Measurements from ENCODE around the gene RELT. TPM values are rescaled to one million over a fixed set of nuclear protein-coding genes. Genes with fewer than 3 reads are reported as not detected.
A peak's percentile ranks its signal among the peaks of the same experiment; 100 is the strongest.

Gene RELT
- total RNA-seq, 2 experiments from 2014 or later, result 26.6 to 29.6 TPM

- CTCF ChIA-PET, result no interaction called here
- ATAC-seq, result no peak
- intact Hi-C loops (cut with micrococcal nuclease), result no loop called here
These were observed 29.1 kb upstream of the RELT start for GRCh38 chr11:73347067-73347466.

GRCh38 chr11:73348838-73349237 lies 27.4 kb upstream of the RELT start:
- CTCF ChIA-PET, result interaction anchor here (0.8 to 6.5 kb wide), 9 partner anchors 11 to 314 kb away, joined by 3 to 133 read pairs (median 4); partner anchors contain the start of gene ARHGEF17
- intact Hi-C loops (cut with micrococcal nuclease), result no loop called here

More at GRCh38 chr11:73347067-73347466, 29.1 kb upstream of the RELT start:
- DNase-seq, result no peak
- no peak overlapping the region for H3K27ac Mint-ChIP-seq
- POLR2A ChIA-PET, result no interaction called here
- TF ChIP-seq CTCF (IDR thresholded peaks at IDR 0.05), result no peak
- no peak overlapping the region for H3K4me3 Mint-ChIP-seq
- no peaks in the 10 kb centered on the region for H3K9me3 Mint-ChIP-seq
- H3K4me1 Mint-ChIP-seq (ENCODE audit: low read depth), result peaks cover 2% of the 10 kb centered on the region
- H3K27me3 Mint-ChIP-seq, result no peaks in the 10 kb centered on the region
- no peaks in the 10 kb centered on the region for H3K36me3 Mint-ChIP-seq (ENCODE audit: low read depth)

GRCh38 chr11:73349633-73350032 lies 26.6 kb upstream of the RELT start:
- DNase-seq, result no peak
- TF ChIP-seq CTCF (IDR thresholded peaks at IDR 0.05), result no peak
- no peaks in the 10 kb centered on the region for H3K9me3 Mint-ChIP-seq
- ATAC-seq, result no peak
- H3K4me3 Mint-ChIP-seq, result no peak overlapping the region
- intact Hi-C loops (cut with micrococcal nuclease), result loop anchor here (5.0 kb wide), 2 partner anchors 43 to 313 kb away; no protein-coding TSS in a partner anchor
- H3K36me3 Mint-ChIP-seq (ENCODE audit: low read depth), result no peaks in the 10 kb centered on the region
- peaks cover 2% of the 10 kb centered on the region for H3K4me1 Mint-ChIP-seq (ENCODE audit: low read depth)
- ChIA-PET POLR2A (no interaction called here), CTCF (interaction anchor here (0.6 to 6.5 kb wide), 13 partner anchors 10 to 313 kb away, joined by 3 to 133 read pairs (median 11); partner anchors contain the start of gene ARHGEF17)
- H3K27me3 Mint-ChIP-seq, result no peaks in the 10 kb centered on the region
- H3K27ac Mint-ChIP-seq, result no peak overlapping the region

More at GRCh38 chr11:73348838-73349237, 27.4 kb upstream of the RELT start:
- no peak for TF ChIP-seq CTCF (IDR thresholded peaks at IDR 0.05)
- peaks cover 2% of the 10 kb centered on the region for H3K4me1 Mint-ChIP-seq (ENCODE audit: low read depth)
- POLR2A ChIA-PET, result no interaction called here
- H3K27me3 Mint-ChIP-seq, result no peaks in the 10 kb centered on the region
- ATAC-seq, result no peak
- no peaks in the 10 kb centered on the region for H3K36me3 Mint-ChIP-seq (ENCODE audit: low read depth)
- no peak for DNase-seq
- no peaks in the 10 kb centered on the region for H3K9me3 Mint-ChIP-seq
- no peak overlapping the region for H3K4me3 Mint-ChIP-seq
- no peak overlapping the region for H3K27ac Mint-ChIP-seq

GRCh38 chr11:73350908-73351636 lies 25.1 kb upstream of the RELT start:
- POLR2A ChIA-PET, result interaction anchor here (1.0 to 1.7 kb wide), 4 partner anchors 13 to 59 kb away, joined by 3 to 5 read pairs (median 4); no protein-coding TSS in a partner anchor

More at GRCh38 chr11:73350908-73351636, 25.1 kb upstream of the RELT start:
- ATAC-seq, result peak; percentile 94
- intact Hi-C loops (cut with micrococcal nuclease), result loop anchor here (5.0 kb wide), 2 partner anchors 41 to 311 kb away; no protein-coding TSS in a partner anchor
- Mint-ChIP-seq H3K9me3 (no peaks in the 10 kb centered on the region), H3K36me3 (ENCODE audit: low read depth) (no peaks in the 10 kb centered on the region), H3K27ac (peak overlapping the region; percentile 41), H3K4me1 (ENCODE audit: low read depth) (peaks cover 2% of the 10 kb centered on the region), H3K4me3 (no peak overlapping the region), H3K27me3 (no peaks in the 10 kb centered on the region)
- CTCF ChIA-PET, result interaction anchor here (0.6 to 6.5 kb wide), 81 partner anchors 9 to 675 kb away, joined by 3 to 133 read pairs (median 4); partner anchors contain the start of genes ARHGEF17 and FAM168A
- peak; percentile 74 for DNase-seq
- TF ChIP-seq CTCF (IDR thresholded peaks at IDR 0.05), result peak; percentile 97

Data from activated CD8-positive, alpha-beta T cell treated with anti-CD3 and anti-CD28 coated beads for 36 hours (primary cell).